ENCODE measurements around the gene TES.

GRCh38 chr7:116212869-116213268 lies 2.5 kb downstream of the TES start:
- peak in 2 of 3 donors; percentile 41 to 74 for TF ChIP-seq POLR2AphosphoS5 (IDR thresholded peaks at IDR 0.05)
- TF ChIP-seq, protein P1, sequence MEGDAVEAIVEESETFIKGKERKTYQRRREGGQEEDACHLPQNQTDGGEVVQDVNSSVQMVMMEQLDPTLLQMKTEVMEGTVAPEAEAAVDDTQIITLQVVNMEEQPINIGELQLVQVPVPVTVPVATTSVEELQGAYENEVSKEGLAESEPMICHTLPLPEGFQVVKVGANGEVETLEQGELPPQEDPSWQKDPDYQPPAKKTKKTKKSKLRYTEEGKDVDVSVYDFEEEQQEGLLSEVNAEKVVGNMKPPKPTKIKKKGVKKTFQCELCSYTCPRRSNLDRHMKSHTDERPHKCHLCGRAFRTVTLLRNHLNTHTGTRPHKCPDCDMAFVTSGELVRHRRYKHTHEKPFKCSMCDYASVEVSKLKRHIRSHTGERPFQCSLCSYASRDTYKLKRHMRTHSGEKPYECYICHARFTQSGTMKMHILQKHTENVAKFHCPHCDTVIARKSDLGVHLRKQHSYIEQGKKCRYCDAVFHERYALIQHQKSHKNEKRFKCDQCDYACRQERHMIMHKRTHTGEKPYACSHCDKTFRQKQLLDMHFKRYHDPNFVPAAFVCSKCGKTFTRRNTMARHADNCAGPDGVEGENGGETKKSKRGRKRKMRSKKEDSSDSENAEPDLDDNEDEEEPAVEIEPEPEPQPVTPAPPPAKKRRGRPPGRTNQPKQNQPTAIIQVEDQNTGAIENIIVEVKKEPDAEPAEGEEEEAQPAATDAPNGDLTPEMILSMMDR (IDR thresholded peaks at IDR 0.05) = no peak
- TF ChIP-seq POLR2A (IDR thresholded peaks at IDR 0.05) = no peak
- no peak for TF ChIP-seq EP300 (IDR thresholded peaks at IDR 0.05; ENCODE audit: low read depth)

All from transverse colon (tissue), 4 donors.